ENCODE data around the gene GALT. TPM values are rescaled to one million over a fixed set of nuclear protein-coding genes. Genes with fewer than 3 reads are reported as not detected.

Gene GALT
- total RNA-seq, 1 experiment from 2014 or later, result 25.7 TPM

GRCh38 chr9:34652602-34653000 lies 6.1 kb downstream of the GALT start:
- Mint-ChIP-seq H3K27me3 (ENCODE audit: unreplicated experiment) (peaks cover 20% of the 10 kb centered on the region), H3K27ac (ENCODE audit: unreplicated experiment) (peak overlapping the region; percentile 21), H3K4me3 (ENCODE audit: low read depth, unreplicated experiment) (peak overlapping the region; percentile 86), H3K4me1 (ENCODE audit: low read depth, unreplicated experiment) (peaks cover 25% of the 10 kb centered on the region), H3K9me3 (ENCODE audit: low read depth, unreplicated experiment) (no peaks in the 10 kb centered on the region), H3K36me3 (ENCODE audit: insufficient read depth, unreplicated experiment) (peaks cover 13% of the 10 kb centered on the region)
- intact Hi-C loops (cut with micrococcal nuclease; ENCODE audit: unreplicated experiment), result no loop called here
- BruUV-seq (replicated peaks), result no TSS peak
- no peak for TF ChIP-seq CTCF (IDR thresholded peaks at IDR 0.05; ENCODE audit: unreplicated experiment)
- no peak for DNase-seq
- CTCF ChIA-PET, result interaction anchor here (1.0 kb wide), 1 partner anchor 13 kb away, joined by 4 read pairs; no protein-coding TSS in a partner anchor

GRCh38 chr9:34653151-34654072 lies 6.9 kb downstream of the GALT start:
- Mint-ChIP-seq H3K4me1 (ENCODE audit: low read depth, unreplicated experiment) (peaks cover 20% of the 10 kb centered on the region), H3K4me3 (ENCODE audit: low read depth, unreplicated experiment) (peak overlapping the region; percentile 86), H3K27ac (ENCODE audit: unreplicated experiment) (peak overlapping the region; percentile 21), H3K9me3 (ENCODE audit: low read depth, unreplicated experiment) (no peaks in the 10 kb centered on the region), H3K36me3 (ENCODE audit: insufficient read depth, unreplicated experiment) (peaks cover 13% of the 10 kb centered on the region), H3K27me3 (ENCODE audit: unreplicated experiment) (peaks cover 20% of the 10 kb centered on the region)
- intact Hi-C loops (cut with micrococcal nuclease; ENCODE audit: unreplicated experiment), result no loop called here
- DNase-seq, result no peak
- no peak for TF ChIP-seq CTCF (IDR thresholded peaks at IDR 0.05; ENCODE audit: unreplicated experiment)
- CTCF ChIA-PET, result no interaction called here
- no TSS peak for BruUV-seq (replicated peaks)

- Mint-ChIP-seq H3K27me3 (ENCODE audit: unreplicated experiment) (peaks cover 20% of the 10 kb centered on the region), H3K36me3 (ENCODE audit: insufficient read depth, unreplicated experiment) (peaks cover 13% of the 10 kb centered on the region), H3K27ac (ENCODE audit: unreplicated experiment) (no peak overlapping the region), H3K4me1 (ENCODE audit: low read depth, unreplicated experiment) (peaks cover 20% of the 10 kb centered on the region), H3K4me3 (ENCODE audit: low read depth, unreplicated experiment) (no peak overlapping the region), H3K9me3 (ENCODE audit: low read depth, unreplicated experiment) (no peaks in the 10 kb centered on the region)
- CTCF ChIA-PET, result no interaction called here
- TF ChIP-seq CTCF (IDR thresholded peaks at IDR 0.05; ENCODE audit: unreplicated experiment), result no peak
- no peak for DNase-seq
- intact Hi-C loops (cut with micrococcal nuclease; ENCODE audit: unreplicated experiment), result no loop called here
- no TSS peak for BruUV-seq (replicated peaks)
Measured at GRCh38 chr9:34654323-34655051, 8.0 kb downstream of the GALT start.

- no peak for DNase-seq
- no peak overlapping the region for H3K4me3 Mint-ChIP-seq (ENCODE audit: low read depth, unreplicated experiment)
- BruUV-seq (replicated peaks), result no TSS peak
- intact Hi-C loops (cut with micrococcal nuclease; ENCODE audit: unreplicated experiment), result no loop called here
- no peak for TF ChIP-seq CTCF (IDR thresholded peaks at IDR 0.05; ENCODE audit: unreplicated experiment)
- peaks cover 20% of the 10 kb centered on the region for H3K4me1 Mint-ChIP-seq (ENCODE audit: low read depth, unreplicated experiment)
- H3K27me3 Mint-ChIP-seq (ENCODE audit: unreplicated experiment), result peaks cover 20% of the 10 kb centered on the region
- H3K9me3 Mint-ChIP-seq (ENCODE audit: low read depth, unreplicated experiment), result no peaks in the 10 kb centered on the region
- H3K27ac Mint-ChIP-seq (ENCODE audit: unreplicated experiment), result no peak overlapping the region
- peaks cover 13% of the 10 kb centered on the region for H3K36me3 Mint-ChIP-seq (ENCODE audit: insufficient read depth, unreplicated experiment)
- CTCF ChIA-PET, result no interaction called here
Measured at GRCh38 chr9:34655394-34655793, 8.9 kb downstream of the GALT start.

Data from Calu3 (cell line).